Activated CD8-positive, alpha-beta T cell treated with anti-CD3 and anti-CD28 coated beads for 36 hours (primary cell): ENCODE data around the gene HNRNPK. TPM values are rescaled to one million over a fixed set of nuclear protein-coding genes. Genes with fewer than 3 reads are reported as not detected.

Source experiments
- ATAC-seq: fragments of 200-7000 bp; cut with Tn5 transposase; one replicate; pipeline ENCODE4 v1.10.0; 2021; ENCODE audit warnings: mild to moderate bottlenecking, moderate library complexity
- CTCF ChIA-PET: fragments of 350-600 bp; sonication (Branson Sonifier 250); formaldehyde crosslinking; loops from one replicate; lab custom pipeline; 2021; ENCODE audit warnings: antibody characterized with exemption; lab: Charles Lee
- POLR2A ChIA-PET: fragments of 350-600 bp; sonication (Branson Sonifier 250); formaldehyde crosslinking; loops from one replicate; lab custom pipeline; 2021; ENCODE audit warnings: antibody characterized with exemption; lab: Charles Lee
- DNase-seq: peaks from one replicate; pipeline ENCODE4 v3.0.0-alpha.2; 2020
- H3K27ac Mint-ChIP-seq: one replicate; pipeline ENCODE4 v1.8.0; 2021; ENCODE audit warnings: mild to moderate bottlenecking, mixed read lengths
- H3K27me3 Mint-ChIP-seq: one replicate; pipeline ENCODE4 v1.8.0; 2021; ENCODE audit warnings: mixed read lengths
- H3K36me3 Mint-ChIP-seq: one replicate; pipeline ENCODE4 v1.8.0; 2021; ENCODE audit warnings: low read depth, mixed read lengths
- H3K4me1 Mint-ChIP-seq: one replicate; pipeline ENCODE4 v1.8.0; 2021; ENCODE audit warnings: low read depth, mixed read lengths
- H3K4me3 Mint-ChIP-seq: one replicate; pipeline ENCODE4 v1.8.0; 2021; ENCODE audit warnings: mild to moderate bottlenecking, moderate library complexity, mixed read lengths
- H3K9me3 Mint-ChIP-seq: one replicate; pipeline ENCODE4 v1.8.0; 2021; ENCODE audit warnings: mixed read lengths
- CTCF ChIP-seq: fragments of 200-600 bp; IDR thresholded peaks from one replicate; pipeline ENCODE4 v1.8.0; 2022; ENCODE audit warnings: antibody characterized with exemption, mild to moderate bottlenecking
- intact Hi-C: fragments of 100-400 bp; cut with micrococcal nuclease; formaldehyde crosslinking; loops from one replicate; pipeline ENCODE4 v1.10.0; 2022
- total RNA-seq, 2 experiments: library from RNA; stranded (reverse); gene quantifications; one replicate each; pipeline ENCODE4 v1.2.3, GENCODE V29; 2021

HNRNPK gene
- total RNA-seq, 2 experiments from 2014 or later: 761 to 773 TPM

DNA sequence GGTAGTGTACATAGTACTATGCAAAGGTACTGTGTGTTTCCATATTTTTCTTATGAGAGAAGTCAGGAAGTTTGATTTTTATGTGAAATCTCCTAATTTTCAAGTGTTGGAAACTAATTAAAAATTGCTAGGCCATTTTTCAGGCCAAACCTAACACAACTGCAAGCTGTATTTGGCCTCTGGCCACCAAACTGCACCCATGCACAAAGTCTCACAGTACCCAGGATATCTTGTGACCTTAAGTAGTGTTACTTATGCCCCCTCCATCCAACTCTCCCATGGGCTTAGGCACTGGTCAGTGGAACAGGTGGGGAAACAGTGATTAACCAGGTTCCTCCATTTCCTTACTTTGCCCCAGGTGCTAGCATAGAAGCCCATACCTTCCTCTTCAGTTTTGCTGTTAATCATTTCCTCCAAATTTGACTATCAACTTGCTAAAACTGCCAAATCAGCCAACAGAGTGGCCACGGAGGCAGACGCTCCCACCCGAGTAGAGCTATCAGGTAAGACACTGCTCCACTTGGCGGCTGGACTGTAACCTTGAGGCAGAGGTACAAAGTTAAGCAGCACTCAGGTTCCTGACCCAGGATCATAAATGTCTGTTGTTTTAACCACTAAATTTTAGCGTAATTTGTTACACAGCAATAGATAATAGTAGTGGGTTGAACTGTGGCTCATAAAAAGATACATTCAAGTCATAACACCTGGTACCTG, 39.3 kb downstream of the HNRNPK start:
- ChIA-PET POLR2A (interaction anchor here (0.9 kb wide), 1 partner anchor 207 kb away, joined by 3 read pairs; no protein-coding TSS in a partner anchor), CTCF (interaction anchor here (2.1 kb wide), 1 partner anchor 320 kb away, joined by 11 read pairs; no protein-coding TSS in a partner anchor)
- H3K36me3 Mint-ChIP-seq: peaks cover 25% of the 10 kb centered on the region
- H3K9me3 Mint-ChIP-seq: no peaks in the 10 kb centered on the region
- DNase-seq (no peak), ATAC-seq (no peak)
- H3K27me3 Mint-ChIP-seq: no peaks in the 10 kb centered on the region
- no peak overlapping the region for H3K4me3 Mint-ChIP-seq
- intact Hi-C loops: no loop called here
- H3K4me1 Mint-ChIP-seq: no peaks in the 10 kb centered on the region
- no peak overlapping the region for H3K27ac Mint-ChIP-seq
- TF ChIP-seq CTCF: no peak

DNA sequence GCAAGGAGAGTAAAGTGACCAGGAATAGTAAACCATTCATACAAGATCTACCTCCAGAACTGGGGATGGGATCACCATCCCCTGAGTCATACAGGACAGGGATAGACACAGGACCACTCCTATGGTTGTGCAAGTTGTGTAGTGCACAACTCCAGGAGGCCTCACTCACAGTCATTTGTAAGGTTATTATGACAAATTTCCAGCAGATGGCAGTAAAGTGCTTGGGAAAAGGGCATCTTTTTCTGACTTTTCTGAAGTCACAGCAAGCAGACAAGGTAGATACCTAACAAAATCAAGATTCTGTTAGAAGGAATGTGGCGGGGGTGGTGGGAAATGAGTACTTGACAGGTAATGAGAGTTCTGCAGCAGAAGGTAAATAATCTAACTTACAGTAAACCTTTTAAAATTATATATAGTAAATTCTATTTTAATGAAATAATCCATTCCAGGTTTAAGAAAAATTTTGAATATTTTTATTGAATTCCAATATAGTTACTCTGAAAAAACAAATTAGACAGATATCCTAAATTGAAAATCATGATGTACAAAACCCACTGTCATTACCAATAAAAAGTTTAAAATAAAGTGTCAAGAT, 42.1 kb downstream of the HNRNPK start:
- ATAC-seq: peak; percentile 58
- Mint-ChIP-seq H3K27me3 (no peaks in the 10 kb centered on the region), H3K9me3 (no peaks in the 10 kb centered on the region), H3K4me1 (no peaks in the 10 kb centered on the region), H3K27ac (no peak overlapping the region), H3K4me3 (no peak overlapping the region), H3K36me3 (peaks cover 16% of the 10 kb centered on the region)
- POLR2A ChIA-PET: no interaction called here
- TF ChIP-seq CTCF: peak; percentile 83
- CTCF ChIA-PET: interaction anchor here (0.7 to 1.6 kb wide), 13 partner anchors 9 to 378 kb away, joined by 3 to 15 read pairs (median 4); partner anchors contain the start of gene KIF27
- DNase-seq: peak; percentile 25
- intact Hi-C loops: loop anchor here (2.0 to 5.0 kb wide), 3 partner anchors 234 to 377 kb away; no protein-coding TSS in a partner anchor

DNA sequence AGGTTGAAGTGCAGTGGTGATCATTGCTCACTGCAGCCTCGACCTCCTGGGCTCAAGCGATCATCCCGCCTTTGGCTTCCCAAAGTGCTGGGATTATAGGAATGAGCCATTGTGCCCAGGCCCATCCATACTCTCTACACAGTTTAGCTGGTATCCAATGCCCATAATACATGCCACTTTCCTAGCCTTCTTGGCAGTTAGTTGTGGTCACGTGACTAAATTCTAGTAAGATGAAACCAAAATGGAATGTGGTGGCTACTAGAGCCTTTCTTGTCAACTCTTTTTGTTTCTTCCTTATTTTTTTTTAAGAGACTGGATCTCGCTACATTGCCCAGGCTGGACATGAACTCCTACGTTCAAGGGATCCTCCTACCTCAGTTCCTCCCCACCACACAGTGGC, 43.5 kb downstream of the HNRNPK start:
- Mint-ChIP-seq H3K27ac (no peak overlapping the region), H3K27me3 (no peaks in the 10 kb centered on the region), H3K36me3 (peaks cover 7% of the 10 kb centered on the region), H3K4me3 (no peak overlapping the region), H3K9me3 (no peaks in the 10 kb centered on the region), H3K4me1 (peaks cover 3% of the 10 kb centered on the region)
- CTCF ChIA-PET: interaction anchor here (1.1 to 1.6 kb wide), 5 partner anchors 14 to 389 kb away, joined by 3 to 15 read pairs (median 3); partner anchors contain the start of gene KIF27
- no peak for DNase-seq
- no peak for ATAC-seq
- intact Hi-C loops: loop anchor here (2.0 to 5.0 kb wide), 3 partner anchors 236 to 378 kb away; no protein-coding TSS in a partner anchor
- no peak for TF ChIP-seq CTCF
- POLR2A ChIA-PET: interaction anchor here (1.1 kb wide), 1 partner anchor 14 kb away, joined by 4 read pairs; no protein-coding TSS in a partner anchor

DNA sequence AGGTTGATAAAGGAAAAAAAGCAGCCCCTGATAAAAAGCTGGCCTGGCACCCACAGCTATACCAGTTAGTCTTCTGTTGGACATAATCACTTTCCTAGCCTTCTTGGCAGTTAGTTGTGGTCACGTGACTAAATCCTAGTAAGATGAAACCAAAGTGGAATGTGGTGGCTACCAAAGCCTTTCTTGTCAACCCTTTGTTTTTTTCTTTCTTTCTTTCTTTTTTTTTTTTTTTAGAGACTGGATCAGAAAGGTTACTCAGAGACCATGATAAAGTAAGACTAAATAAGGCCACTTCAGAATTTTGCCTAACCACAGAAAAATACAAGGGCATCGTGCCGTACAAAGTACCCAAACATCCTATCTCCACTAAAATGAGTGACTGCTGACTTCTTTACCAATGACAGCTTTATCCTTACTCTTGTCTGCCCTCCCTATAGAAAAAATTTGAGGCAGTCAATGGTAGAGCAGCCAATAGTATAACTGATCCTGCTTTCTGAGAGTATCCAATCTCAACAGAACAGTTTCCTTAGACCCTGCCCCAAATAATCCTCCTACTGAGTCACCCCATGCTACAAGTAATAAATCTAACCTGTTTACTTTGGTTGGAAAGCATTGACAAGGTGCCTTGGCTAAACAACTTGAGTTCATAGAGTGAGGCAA, 44.6 kb downstream of the HNRNPK start:
- TF ChIP-seq CTCF: no peak
- H3K27ac Mint-ChIP-seq: no peak overlapping the region
- no peaks in the 10 kb centered on the region for H3K9me3 Mint-ChIP-seq
- DNase-seq: no peak
- ATAC-seq: no peak
- H3K36me3 Mint-ChIP-seq: peaks cover 7% of the 10 kb centered on the region
- intact Hi-C loops: loop anchor here (5.0 kb wide), 2 partner anchors 237 to 327 kb away; no protein-coding TSS in a partner anchor
- no peak overlapping the region for H3K4me3 Mint-ChIP-seq
- peaks cover 3% of the 10 kb centered on the region for H3K4me1 Mint-ChIP-seq
- ChIA-PET POLR2A (no interaction called here), CTCF (interaction anchor here (0.7 kb wide), 1 partner anchor 325 kb away, joined by 3 read pairs; no protein-coding TSS in a partner anchor)
- H3K27me3 Mint-ChIP-seq: no peaks in the 10 kb centered on the region
